Activated CD4-positive, alpha-beta T cell treated with anti-CD3 and anti-CD28 coated beads, Interleukin-2, amount 50 U/mL, for 1 hour (primary cell): ENCODE data around the gene HUS1B.
"Not testable (repeated sequence)": the region's sequence is repeated elsewhere in the genome, so short reads cannot be mapped to it uniquely, and the experiment has no call there.

ENCODE experiments used
- DNase-seq: peaks from one replicate; pipeline ENCODE4 v3.0.0-alpha.2; 2020

HUS1B gene

DNA sequence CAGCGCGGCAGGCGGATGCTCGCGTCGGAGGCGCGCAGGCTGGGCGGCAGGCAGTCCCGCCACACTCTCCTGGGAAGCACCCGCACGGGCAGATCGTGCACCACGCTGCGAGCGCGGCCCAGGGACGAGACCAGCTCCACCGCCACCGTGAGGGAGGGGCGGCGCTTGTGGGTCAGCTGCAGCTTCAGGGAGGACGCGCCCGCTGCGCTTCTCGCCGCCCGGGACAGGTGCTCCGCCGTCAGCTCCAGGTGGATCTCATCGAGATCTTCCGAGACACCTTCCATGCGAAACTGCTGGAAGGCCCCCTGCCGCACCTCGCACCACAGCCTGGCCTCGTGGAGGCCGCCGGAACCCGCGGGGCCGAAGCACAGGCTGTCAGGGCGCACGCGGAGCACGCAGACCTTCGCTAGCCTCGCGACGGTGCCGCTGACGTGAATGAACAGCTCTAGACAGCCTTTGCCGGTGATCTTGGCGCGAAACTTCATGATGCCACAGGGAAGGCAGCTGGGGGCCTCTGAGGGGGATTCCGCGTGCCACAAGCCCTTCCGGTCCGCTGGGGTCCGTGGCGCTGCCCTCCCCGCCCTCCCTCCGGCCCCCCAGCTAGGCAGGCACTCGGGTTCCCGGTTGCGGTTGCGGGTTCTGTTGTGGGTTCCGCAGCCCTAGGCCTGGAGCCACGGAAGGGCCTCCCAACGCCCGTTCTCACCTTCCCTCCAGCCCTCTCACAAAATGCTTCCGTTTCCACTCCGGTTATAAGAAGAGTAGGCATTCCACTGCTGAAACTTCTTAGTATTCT lies at the start of gene HUS1B:
TSS of gene HUS1B (minus strand) at position 641 of the 793 bp plus-strand sequence. CDS start at position 485, 156 bp downstream.
- no peak for DNase-seq

DNA sequence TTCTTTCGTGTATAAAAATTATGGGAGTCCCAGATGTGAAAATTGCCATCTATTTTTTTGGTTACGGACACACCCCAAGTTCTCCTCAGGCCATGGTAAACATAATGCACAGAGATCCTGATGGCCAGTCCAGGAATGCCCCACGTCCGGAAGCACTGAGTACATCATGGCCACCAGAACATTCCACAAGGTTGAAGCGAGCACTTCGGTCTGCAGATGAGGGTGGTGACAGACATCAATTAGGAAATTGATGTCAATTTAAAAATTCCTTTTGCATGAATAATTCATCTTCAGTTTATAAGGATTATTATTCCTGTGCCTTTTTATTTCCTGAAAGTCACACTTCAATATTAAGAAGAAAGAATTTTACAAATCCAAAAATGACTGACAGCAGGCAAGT lies 49.2 kb upstream of the HUS1B start:
- DNase-seq = no peak

DNA sequence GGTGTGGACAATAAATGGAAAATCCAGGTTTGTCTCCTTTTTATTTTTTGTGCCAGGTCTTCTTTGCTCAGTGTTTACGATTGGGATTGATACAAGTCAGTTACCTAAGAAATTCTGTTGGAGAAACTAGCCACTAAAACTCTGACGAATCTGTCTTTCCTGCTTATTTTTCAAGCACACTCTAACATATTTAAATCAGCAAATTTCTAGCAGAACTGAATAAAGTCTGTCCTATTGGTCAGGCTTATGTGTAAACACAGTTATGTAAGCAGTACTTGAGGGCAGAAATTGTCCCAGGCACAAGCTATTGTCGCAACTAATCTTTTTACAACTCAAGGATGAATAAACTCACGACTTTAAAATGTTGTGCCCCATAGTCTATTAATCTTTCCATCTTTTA lies 48.1 kb upstream of the HUS1B start:
- DNase-seq = no peak

DNA sequence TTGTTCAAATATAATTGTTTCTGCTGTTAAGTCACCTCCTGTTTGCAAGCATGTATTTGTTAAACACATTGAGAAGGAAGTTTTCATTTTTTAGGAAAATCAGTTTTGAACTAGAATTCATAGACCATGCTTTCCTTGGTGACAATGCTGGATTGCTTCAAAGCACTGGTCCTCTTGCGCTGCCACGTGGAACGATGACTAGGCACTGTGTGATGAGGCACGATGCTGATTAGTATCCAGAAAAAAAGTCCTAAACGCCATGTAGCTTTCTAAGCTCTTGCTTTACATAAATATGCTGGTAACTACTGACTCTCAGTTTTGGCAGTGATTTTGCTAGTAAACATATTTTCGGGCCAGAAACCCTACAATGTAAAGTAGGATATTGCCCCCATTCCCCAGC lies 47.1 kb upstream of the HUS1B start:
- DNase-seq = no peak

DNA sequence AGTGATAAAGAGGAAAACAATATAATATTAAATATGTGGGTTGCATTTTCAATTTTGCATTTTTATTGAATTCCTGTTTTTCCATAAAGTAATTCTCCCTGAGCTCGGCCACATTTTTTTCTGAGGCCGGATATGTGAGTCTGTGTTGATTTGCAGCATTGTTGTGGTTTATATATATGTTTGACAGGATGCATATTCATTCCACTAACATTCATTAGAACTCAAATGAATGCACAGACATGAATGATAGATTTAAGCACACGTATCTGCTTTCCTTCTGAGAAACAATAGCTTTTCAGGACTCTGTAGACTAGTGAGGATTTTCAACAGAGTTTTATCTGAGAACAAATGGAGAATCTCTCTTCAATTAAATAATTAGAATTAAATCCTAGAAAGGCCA lies 46.7 kb upstream of the HUS1B start:
- no peak for DNase-seq

DNA sequence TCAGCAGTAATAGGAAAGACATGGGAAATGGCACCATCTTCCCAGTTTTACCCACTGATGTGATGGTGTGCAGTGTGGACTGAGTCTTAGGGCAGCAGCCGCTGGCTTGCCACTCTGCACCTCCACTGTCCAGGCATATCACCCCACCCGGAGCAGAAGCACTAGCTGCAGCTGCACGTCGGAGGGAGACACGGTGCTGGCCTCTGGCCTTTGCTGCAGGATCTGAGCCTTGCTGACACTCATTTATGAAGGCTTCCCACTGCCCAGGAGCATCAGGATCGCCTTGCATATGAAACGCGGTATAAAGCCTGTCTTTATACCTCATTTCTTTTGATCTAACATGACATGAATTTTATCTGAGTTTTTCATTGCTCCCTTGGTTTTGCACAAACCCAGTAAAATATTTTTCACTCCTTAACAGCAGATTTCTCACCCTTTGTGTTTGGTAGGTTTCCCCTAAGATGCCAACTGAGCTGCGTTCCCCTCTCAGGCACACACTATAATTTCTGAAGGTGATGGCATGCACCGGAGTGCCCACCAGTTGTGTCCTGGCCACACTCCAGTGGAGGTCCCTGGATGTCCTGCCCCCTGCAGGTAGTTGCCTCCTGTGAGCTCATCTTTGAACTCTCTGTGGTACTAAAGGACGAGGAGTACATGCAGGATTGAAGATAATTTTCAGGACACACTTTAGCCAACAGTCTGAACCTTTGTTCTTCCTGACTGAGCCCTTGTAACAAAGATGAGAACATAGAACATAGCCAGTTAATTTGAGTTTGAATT lies 45.0 kb upstream of the HUS1B start:
- DNase-seq = no peak

DNA sequence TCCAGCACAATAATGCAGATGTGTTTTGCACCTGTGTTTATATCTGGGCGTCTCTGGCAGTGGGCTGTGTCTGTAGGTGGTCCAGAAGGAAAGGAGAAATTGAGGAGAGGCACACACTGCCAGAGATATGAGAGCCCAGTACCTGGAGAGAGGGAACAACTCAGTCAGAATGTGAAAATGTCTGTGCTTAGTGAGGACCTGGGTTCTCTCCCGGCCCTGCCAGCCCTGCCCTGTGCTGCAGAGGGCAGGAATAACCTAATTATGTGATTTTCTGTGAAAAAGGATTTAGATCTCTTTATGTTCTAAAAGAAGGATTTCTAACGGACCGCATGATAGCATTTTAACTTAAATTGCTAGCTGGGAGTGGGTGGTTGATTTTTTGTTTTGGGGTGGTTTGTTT lies 44.3 kb upstream of the HUS1B start:
- no peak for DNase-seq

DNA sequence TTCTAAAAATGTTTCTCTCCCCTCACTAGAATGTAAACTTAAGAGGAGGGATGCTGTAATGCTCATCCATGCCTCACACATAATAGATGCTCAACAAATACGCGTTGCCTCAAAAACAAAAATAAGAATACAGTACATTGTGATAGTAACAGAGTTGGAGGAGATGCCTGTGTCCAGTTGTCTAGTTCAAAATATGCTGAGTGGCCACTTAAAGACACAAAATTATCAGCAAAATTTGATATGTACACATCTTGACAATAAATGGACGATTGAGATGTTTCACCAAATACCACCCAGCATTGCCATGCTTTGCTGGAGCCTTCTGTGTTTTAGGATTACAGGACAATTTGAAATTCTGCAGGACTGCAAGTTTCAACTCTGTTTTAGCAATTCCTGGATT lies 43.6 kb upstream of the HUS1B start:
- no peak for DNase-seq

DNA sequence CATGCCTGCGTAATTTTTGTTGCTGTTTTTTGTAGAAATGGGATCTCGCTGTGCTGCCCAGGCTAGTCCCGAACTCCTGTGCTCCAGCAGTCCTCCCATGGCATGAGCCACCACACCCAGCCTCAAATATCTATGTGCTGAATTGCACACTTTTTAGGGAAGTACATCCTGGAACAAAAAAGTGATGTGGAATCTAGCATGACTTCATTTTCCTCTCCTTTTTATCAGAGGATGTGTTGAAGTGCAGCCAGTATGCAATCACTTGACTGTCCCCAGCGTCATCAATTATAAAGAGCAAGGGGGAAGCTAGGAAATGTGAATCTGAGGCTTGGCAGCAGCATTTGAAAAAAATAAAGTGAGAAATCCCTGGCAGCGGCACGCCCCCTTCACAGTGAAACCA lies 42.4 kb upstream of the HUS1B start:
- no peak for DNase-seq

DNA sequence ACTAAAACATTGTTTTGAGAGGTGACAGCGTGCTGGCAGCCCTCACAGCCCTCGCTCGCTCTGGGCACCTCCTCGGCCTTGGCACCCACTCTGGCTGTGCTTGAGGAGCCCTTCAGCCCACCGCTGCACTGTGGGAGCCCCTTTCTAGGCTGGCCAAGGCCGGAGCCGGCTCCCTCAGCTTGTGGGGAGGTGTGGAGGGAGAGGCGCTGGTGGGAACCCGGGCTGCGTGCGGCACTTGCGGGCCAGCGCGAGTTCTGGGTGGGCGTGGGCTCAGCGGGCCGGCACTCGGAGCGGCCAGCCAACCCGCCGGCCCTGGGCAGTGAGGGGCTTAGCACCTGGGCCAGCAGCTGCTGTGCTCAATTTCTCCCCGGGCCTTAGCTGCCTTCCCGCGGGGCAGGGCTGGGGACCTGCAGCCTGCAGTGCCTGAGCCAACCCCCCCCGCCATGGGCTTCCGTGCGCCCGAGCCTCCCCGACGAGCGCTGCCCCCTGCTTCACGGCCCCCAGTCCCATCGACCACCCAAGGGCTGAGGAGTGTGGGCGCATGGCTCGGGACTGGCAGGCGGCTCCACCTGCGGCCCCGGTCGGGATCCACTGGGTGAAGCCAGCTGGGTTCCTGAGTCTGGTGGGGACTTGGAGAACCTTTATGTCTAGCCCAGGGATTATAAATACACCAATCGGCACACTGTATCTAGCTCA lies 37.7 kb upstream of the HUS1B start:
- not testable (repeated sequence) for DNase-seq

DNA sequence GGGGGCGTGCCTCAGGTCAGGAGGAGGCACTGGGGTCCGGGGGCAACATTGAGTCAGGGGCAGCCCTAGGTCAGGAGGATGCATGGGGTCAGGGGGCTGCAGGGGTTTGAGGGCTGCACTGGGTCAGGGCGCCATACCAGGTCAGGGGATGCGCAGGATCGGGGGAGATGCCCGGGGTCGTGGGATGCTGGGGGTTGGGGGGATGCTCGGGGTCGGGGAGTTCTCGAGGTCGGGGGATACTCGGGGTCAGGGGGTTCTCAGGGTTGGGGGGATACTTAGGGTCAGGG lies 36.8 kb upstream of the HUS1B start:
- no peak for DNase-seq

DNA sequence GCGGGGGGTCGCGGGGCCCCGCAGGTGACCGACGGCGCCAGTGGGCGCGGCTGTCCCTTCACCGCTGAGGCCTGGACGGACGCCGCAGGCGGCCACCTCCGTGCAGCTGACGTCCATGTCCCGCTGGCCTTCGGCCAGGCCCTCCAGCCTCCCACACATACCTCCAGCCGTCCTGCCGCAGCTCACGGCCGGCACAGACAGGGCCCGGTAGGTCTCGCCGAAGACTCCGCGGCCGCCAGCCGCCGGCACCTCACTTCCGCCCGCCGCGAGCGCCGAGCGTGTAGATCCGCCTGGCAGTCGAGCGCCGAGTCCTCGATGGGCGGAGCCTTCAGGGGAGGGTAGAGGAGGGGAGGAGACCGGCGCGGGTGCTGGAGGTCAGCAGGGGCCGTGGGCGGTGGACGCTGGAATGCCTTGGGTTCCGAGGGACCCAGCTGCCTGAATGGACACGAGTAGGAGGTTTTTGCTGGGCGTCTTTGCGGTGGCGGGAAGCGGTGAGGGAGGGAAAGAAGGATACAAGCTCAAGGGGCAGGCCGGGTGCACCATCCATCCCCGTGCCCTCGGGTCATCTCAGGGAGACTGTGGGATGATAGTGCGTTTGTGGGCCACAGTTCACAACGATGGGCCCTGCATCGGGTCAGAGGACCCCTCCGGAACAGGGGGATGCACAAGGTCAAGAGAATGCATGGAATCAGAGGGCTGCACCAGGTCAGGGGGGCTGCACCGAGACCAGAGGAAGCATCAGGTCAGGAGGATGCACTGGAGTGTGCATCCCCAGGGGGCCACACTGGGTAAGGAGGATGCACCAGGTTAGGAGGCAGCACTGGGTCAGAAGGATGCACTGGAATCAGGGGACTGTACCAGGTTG lies 36.2 kb upstream of the HUS1B start, which contains the start of gene EXOC2:
TSS of gene EXOC2 (minus strand) at position 282 of the 865 bp plus-strand sequence. CDS start 55,321 bp downstream, outside the sequence.
- peak; percentile 81 for DNase-seq

DNA sequence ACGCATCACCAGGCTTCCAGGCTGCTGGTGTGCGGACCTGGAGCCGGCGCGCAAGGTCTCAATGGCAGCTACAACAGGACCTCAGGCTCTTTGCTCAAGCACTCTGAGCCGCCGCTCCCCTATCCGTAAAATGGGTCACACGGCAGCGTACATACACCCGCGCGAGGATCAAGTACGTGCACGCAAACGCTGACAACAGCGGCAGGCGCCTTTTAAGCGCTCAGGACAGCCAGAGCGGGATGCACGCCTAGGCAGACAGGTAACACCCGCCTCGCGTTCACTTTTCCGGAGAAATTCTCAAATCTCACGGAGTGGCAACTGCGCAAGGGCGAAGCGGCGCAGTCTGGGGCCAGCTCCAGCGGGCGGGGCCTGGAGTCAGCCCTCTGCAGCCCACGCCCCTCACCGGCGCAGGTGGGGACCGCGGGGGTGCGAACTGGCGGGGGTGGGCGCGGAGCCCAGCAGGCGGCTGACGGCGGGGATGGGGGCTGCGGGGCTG lies 35.5 kb upstream of the HUS1B start:
- peak; percentile 75 for DNase-seq

DNA sequence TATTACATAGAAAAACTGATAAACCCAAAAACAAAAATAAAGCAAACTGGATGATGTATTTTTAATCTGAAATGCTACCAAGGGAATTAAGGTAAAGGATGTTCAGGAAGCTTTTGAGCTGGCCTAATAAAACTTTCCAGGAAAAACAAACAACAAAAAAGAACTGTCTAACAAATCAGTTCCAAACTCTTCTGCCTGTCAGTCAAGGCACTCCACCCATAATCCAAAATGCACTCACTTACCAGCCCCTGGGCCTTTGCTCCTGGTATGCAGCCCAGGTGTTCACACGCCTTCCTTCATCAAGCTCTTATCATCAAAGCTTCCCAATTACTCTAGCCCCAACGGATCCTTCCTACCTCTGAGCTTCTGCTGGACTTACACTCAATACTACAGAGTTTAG lies 32.3 kb upstream of the HUS1B start:
- no peak for DNase-seq

DNA sequence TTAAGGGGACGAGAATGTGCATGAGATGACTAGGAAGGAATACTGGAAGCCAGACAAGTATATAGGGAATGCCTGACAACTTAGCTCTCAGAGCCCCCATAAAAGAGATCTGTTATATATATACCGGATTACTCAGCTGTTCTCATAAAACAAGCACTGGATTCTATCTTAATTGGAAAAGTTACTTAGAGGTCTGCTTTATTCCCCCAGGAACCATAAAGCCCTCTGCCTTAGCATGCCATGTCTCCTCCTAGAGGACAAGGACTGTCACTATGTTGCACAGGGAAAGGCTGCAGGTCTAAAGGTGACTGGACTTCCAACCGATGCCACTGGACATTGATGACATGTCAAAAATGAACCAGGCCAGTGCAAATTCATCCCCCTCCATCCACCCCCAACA lies 29.6 kb upstream of the HUS1B start:
- no peak for DNase-seq

DNA sequence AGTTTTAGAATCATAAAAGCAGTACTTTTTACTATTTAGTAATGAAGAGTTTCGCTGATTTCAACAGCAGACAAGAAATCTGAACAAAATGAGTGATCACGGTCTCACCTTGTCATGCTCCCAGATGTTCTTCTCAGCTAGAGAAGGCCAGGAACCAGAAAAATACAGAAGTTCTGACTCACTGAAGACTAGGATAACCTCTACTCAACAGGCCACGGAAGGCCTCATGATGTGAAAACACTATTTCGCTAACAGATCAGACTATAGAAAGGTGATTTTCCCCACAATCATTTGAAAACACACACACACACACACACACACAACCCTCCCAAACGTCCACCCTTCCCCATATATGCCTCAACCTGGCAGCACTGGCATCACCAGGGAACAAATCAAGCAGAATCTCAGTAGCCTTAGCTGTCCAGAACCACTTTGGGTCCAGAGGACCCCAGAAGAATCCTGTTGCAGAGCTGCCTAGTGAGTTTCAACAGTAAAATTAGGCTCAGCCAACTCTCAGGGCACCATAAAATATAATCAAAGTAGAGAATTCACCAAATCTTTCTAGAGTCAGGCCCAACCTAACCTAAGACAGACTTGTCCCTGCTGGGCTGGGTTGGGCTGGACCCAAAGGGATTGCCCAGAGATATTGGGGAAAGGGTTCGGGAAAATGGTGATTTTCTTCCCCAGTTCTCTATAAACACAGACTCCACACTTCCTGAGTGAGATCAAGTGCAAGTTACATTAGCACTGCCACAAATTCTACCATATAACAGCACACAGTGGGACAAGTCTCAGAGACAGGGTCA lies 28.1 kb upstream of the HUS1B start:
- DNase-seq = no peak

DNA sequence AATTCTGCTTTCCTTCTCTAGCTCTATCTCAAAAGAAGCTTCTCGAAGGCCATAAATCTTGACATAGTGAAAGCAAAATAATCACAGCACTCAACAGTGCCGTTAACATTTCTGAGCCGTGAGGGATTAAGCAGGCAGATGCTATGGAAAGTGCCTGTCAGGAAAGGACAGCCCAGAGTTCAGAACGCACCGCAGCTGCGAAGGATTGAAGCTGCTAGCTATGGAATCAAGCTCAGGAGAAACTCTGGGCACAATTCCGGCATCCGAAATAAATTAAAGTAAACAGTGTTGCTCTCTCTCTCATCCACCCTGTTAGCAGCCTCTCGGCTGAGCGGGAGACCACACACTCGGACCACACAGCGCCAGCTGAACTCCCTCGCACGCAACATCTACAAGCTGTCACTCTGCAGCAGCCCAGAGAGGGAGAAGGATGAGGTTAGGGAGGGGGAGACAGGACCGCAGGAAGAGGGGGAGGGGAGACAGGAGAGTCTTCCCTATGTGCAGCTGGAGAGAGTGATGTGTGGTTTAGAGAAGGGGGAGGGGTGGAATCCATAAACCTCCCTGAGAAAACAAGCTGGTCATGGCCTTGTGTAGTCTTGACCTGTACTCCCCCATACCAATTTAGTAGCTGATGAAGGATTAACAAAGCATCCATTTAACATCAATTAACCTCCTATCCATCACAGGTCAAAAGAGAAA lies 27.0 kb upstream of the HUS1B start:
- no peak for DNase-seq

DNA sequence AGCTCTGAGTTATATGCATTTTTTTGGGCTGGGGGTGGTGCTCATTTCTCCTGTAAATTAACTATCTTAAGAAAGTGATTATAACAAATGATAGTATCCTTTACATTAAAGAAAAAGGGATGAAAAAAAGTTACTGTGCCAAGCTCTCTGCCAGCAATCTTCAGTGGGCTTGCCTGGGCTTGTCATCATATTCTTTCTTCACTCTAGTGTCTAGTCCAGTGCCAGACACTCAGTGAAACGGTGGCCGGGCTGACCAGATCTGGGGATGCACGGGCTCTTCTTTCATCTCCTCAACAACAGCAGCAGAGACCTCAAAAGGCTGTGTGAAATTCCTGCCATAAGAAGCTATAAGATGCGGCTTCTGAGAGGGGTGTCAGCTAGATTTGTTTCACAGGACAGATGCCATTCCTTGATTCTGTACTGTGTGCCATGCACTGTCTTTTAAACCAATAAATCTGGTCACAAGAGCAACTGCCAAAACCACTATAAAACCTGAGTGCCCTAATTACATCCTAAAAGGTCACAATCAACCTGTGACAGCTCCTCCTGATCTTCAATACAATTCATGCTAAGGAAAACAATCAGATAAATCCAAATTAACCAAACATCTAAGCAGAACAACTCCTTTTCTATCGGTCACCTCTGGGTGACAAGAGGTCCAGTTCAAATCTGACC lies 23.9 kb upstream of the HUS1B start:
- DNase-seq = no peak

DNA sequence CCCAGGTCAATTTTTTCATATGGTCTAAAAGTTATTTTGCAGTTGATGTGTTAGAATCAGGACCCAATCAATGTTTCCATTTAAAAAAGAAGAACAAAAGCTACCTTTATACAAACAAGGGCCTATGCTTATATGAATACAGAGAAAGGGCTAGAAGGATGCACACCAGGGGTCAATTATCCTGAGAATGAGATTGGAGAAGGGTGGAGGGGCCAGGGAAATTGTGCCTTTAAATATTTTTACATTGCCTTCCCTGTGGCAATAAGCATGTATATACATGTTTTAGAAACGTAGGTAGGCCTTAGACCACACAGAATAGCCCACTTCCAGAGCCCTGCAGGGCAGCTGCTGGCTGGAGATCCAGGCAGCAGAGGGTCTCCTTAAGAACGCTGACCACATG lies 23.4 kb upstream of the HUS1B start:
- DNase-seq = no peak

DNA sequence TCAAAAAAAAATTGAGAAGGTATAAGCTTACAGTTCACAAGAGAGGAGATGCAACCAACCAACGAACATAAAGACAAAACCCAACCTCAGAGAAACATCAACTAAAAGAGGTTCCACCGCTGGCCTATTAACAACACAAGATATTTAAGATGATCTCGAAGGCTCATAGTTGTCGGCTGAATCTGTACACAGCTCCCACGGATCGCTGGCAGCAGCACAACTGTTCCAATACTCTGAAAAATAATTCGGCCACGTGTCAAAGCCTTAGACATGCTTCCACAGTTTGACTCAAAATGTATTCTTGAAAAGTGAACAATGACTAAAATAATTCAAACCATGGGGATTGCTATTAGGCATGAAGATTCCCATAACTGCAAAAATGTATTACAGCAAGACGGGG lies 22.4 kb upstream of the HUS1B start:
- no peak for DNase-seq

DNA sequence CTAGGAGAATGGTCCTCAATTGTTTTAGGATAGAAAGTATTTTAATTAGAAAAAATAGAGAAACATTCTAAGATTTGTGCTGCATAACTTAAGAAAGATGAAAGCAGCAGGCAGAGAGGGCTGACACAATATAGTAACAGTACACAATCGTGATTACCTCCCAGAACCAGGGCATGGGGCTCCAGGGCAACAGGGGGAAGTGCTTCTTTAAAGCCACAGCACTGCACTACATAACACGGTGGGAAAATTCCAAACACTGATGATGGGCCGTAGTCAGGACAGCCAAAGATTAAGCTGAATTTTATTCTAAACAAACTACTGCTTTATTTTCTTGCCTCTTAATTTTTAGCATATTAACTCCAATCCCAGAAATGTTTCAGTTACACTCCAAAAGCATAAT lies 21.6 kb upstream of the HUS1B start:
- no peak for DNase-seq
